GM12878 (cell line): ENCODE data around the gene FRMPD2.

Experiments used
- CREM ChIP-seq: IDR thresholded peaks from 2 replicates; pipeline ENCODE4 v1.6.1; 2014; ENCODE audit warnings: antibody characterized with exemption, low read depth
- JUND ChIP-seq: IDR thresholded peaks from 2 replicates; pipeline ENCODE4 v1.6.1; 2012; ENCODE audit warnings: low read depth, mild to moderate bottlenecking, low read length, improper control_type of control experiment, moderate library complexity
- TCF12 ChIP-seq: IDR thresholded peaks from 2 replicates; pipeline ENCODE4 v1.6.1; 2011; ENCODE audit warnings: low read depth, mild to moderate bottlenecking, low read length
- TF ChIP-seq, protein P1 (sequence below), 3 experiments: IDR thresholded peaks in 2 of 3; conservative IDR thresholded peaks in 1 of 3; 2 replicates each; pipeline ENCODE4 v1.5.1; 2011; ENCODE audit warnings: low read depth in 3 of 3, low read length in 3 of 3, mild to moderate bottlenecking in 3 of 3, control low read depth in 2 of 3, moderate library complexity in 2 of 3, inconsistent platforms in 1 of 3, mixed read lengths in 1 of 3; ENCODE audit not compliant: control insufficient read depth in 2 of 3, insufficient read depth in 1 of 3; ENCODE audit errors: extremely low read depth in 1 of 3

DNA sequence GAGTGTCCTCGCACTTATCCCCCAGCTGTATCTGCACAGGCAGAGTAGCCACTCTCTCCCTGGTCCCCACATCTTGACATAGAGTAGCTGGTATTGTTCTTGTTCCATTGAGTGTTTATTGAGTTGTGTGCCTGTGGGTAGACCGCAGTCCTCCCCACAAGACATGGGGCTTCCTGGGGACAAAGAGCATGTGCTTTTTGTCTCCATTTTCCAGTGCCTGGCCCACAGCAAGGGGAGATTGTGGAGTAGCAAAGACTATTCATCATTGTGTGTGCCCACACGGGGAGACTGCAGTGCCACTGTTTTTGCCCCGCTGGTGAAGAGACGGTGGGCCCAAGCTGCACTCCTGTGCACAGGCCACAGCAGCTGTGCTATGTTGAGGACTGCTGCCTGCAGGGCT lies 63.5 kb downstream of the FRMPD2 start:
- TF ChIP-seq, protein P1, sequence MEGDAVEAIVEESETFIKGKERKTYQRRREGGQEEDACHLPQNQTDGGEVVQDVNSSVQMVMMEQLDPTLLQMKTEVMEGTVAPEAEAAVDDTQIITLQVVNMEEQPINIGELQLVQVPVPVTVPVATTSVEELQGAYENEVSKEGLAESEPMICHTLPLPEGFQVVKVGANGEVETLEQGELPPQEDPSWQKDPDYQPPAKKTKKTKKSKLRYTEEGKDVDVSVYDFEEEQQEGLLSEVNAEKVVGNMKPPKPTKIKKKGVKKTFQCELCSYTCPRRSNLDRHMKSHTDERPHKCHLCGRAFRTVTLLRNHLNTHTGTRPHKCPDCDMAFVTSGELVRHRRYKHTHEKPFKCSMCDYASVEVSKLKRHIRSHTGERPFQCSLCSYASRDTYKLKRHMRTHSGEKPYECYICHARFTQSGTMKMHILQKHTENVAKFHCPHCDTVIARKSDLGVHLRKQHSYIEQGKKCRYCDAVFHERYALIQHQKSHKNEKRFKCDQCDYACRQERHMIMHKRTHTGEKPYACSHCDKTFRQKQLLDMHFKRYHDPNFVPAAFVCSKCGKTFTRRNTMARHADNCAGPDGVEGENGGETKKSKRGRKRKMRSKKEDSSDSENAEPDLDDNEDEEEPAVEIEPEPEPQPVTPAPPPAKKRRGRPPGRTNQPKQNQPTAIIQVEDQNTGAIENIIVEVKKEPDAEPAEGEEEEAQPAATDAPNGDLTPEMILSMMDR (IDR thresholded peaks at IDR 0.05 in 2 of 3, conservative IDR thresholded peaks at IDR 0.05 in 1 of 3; ENCODE audit: control insufficient read depth in 2 of 3, extremely low read depth in 1 of 3, insufficient read depth in 1 of 3, low read depth in 3 of 3, low read length in 3 of 3) = no peak
- TF ChIP-seq TCF12 = no peak
- no peak for TF ChIP-seq CREM
- TF ChIP-seq JUND = no peak
